ENCODE measurements around the gene GSK3A.
A peak's percentile ranks its signal among the peaks of the same experiment; 100 is the strongest.

The GSK3A gene

DNA sequence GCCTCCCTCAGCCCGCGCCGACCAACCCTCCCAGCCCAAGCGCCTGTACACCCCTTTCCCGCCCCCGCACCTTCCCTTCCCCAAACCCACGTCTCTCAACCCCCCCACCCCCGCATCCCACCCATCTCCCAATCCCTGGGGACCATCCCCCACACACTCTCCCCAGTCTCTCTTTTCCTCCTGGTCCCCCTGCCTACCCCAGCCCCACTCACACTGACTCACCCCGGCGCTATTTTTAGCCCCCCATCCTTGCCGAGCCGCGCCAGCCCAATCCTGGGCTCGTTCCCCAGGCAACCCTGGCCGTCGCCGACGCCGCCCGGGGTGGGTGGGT is 38.4 kb upstream of the GSK3A start:
- peak; percentile 87 for DNase-seq

DNA sequence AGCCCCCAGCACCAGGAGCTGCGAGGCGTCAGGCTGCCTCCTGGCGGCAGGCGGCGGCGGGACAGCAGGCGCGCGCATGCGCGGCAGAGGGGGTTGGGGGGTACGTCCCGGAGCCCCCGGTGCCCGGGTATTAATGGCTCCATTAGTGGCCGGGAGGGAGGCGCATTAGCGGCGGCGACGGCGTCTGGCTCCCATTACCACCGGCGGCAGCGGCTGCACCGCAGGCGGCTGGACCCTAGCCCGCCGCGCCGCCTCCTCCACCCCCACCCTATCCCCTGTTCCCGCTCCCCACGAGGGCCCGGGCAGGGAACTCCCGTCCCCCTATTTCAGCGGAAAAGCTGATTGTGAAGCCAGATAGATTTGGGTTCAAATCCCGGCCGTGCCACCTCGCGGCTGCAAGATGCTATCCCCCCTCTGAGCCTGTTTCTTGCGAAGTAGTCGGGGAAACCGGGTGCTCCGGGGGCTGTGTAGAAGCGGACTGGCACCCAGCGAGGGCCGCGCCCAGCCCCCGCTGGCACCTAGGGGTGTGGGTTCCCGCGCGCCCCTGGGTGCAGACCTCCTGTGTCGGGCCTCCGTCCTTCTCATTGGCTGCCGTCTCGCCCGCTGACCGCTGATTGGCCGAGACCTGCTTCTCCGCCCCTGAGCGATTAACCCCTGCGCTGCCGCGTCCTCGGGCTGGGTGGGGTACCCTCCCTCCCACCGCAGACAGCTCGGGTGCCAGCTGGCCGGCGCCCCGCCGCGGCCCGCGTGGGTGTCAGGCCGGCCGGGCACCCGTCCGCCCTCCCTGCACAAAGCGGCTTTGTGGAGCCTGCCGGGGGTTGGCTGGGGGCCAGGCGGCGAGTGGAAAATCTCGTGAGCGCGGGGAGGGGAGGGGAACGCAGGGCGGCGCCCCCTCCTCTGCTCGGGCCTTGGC is 37.8 kb upstream of the GSK3A start:
- DNase-seq, result peak; percentile 98

DNA sequence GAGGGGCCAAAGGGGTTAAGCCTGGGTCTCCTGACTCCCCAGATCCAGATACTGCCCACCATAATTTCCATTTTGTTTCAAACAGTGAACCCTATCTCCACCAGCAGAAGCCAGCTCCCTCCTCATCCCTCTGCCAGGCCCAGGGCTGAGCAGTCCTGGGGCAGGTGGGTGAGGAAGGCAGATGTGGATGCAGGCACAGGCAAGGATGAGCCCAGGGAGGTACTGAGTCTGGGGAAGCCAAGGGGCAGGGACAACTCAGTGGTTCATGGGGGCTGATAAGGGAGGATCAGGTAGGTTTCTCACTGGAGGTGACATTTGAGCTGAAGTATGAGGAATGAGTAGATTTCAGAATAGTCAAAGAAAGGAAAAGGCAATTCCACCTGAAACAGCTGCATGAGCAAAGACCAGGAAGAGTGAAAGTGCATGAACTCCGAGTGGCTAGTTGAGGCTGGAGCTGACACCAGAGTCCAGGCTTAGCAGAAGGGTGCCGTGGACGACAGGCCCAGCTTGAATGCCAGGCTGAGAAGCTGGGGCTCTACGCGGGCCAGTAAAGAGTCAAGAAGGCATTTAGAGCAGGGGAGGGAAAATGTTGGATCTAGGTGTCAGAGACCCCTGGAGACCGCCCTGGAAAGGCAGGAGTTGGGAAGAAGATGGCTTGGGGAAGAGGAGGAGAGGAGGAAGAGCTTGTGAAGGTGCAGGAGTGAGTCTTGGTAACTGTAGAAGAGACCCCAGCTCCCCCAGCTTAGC is 36.9 kb upstream of the GSK3A start:
- no peak for DNase-seq

DNA sequence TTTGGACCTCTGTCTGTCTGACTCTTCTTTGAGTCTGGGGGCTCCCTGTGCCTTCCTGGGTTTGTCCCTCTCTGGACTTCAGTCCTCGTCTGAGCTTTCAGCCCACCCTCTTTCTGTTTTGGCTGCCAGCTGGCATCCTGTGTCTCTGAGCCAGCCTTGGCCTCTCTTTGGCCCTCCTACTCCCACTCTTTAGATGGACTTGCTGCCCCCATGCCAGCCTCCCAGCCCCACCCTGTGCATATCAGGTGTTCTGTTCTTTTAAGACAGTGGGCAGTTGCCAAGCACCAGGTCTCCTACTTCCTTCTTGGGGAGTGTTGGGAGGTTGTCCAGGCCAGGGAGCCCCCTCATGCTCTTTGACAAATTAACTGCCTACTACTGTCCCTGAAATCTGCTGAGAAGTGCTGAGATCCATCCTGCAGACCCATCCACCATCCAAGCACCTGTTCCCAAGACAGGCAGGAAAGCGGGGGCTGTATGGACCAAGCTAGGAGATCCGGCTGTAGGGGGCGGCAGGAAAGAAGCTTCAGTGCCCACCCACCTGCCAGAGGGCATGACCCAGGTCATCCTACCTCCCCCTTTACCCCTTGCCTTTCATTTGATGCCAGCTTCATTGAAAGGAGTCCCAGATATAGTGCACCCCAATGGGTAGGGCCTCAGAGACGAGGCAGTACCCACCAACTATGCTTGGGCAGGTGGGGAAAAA is 36.2 kb upstream of the GSK3A start:
- no peak for DNase-seq

DNA sequence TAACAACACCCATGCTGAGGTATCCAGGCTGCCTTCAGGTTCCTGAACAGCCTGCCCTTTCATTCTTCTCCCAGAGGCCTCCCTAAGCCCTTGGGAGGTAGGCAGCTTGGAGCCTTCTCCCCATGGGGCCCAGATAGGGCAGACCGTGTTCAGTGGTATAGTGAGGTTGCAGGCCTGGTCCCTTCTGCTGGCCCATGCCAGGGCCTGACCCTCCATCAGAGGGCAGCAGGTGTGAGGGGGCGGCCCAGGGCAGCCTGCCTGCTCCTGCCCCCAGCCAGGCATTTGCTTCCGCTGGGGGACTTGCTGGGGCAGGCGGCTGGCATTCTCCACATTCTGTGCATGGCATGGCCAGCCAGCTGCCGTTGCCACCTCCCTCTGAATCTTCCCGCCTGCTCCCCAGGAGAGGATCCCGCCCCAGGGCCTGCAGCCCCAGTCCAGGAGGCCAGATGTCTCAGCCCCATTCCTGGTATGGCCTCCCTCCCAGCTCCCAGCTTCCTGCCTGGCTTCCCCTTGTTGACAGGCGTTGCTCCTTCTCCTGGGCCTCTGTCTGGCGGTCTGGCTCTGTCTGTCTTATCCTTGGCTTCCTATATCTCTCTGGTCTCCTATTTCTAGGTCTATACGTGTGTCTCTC is 35.5 kb upstream of the GSK3A start:
- no peak for DNase-seq

DNA sequence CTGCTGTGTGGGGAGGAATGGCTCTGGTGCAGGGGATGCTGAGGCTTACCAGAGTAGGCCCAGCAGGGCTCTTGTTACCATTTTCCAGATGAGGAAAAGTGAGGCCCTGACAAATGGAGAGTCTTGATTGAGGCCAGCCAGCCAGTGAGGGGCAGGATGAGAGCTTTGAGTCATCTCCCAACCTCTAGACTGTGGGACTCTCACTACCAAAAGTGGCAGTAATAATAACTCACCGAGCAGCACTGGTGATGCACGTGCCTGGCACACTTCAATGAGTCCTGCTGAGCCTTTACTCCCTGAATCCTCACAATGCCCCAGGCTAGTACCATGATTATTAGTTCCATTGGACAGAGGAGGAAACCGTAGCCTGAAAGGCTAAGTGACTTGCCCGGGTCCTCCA is 34.4 kb upstream of the GSK3A start:
- no peak for DNase-seq

DNA sequence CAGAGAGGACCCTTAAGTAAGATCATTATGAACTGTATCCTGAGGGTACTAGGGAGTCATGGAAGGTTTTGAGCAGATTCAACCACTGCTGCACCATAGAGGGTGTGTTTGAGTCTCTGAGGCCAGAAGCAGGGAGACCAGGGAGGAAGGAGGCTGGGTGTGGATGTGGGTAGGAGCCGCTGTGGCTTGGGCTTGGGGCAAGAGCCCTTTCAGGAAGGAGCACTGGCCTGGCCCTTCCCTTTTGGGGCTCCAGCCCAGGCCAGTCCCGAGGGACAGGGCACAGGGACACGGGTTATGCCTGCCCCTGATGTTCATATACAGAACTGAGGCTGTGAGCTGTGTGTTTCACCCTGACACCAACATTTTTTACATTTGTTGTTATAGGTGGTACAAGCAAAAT is 33.9 kb upstream of the GSK3A start:
- no peak for DNase-seq

DNA sequence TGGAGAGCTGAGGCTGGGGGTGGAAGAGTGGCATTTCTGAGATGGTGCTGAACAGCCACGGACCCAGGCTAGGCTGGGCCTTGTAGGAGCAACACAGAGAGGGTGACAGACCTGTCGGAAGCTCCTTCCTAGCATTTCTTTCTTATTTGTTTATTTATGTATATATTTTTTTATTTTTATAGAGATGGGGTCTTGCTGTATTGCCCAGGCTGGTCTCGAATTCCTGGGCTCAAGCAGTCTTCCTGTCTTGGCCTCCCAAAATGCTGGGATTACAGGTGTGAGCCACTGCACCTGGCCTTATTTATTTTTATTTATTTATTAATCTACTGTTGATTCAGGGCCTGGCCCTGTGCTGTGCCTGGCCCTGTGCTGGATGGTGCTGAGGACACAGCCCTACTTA is 33.1 kb upstream of the GSK3A start:
- no peak for DNase-seq

DNA sequence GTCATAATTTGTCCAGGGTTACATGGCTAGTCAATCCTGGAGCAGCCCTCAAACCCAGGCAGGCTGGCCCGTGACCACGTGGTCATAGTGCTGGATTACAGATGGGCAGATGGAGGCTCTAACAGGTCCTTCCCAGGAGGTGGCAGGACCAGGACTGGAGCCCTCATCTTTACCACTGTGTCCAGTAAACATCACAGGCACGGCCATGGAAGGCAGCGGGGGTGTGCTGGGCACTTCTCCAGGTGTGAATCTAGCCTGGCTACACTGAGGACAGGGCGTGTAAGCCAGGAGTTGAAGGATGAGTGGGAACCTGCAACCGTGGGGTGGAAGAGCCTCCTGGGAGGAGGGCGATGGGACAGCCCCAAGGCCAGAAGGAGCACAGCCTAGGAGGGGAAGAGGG is 32.7 kb upstream of the GSK3A start:
- peak; percentile 54 for DNase-seq

DNA sequence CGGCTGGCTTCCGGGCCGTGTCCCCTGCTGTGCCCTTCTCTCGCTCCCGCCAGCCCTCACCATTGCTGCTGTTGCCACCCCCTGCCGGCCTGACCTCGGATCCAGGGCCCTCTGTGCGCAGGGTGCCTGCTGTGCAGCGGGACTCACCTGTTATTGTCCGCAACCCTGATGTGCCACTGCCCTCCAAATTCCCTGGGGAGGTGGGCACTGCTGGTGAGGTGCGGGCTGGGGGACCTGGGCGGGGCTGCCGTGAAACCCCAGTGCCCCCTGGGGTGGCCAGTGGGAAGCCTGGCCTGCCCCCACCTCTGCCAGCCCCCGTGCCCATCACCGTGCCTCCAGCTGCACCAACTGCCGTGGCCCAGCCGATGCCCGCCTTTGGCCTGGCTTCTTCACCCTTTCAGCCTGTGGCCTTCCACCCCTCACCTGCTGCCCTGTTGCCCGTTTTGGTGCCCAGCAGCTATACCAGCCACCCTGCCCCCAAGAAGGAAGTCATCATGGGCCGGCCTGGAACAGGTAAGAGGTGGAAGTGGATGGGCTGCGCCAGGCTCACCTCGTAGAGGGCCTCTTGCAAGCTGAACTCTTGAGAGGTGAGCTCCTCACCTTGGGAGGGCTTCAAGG is 31.8 kb upstream of the GSK3A start:
- DNase-seq, result no peak

DNA sequence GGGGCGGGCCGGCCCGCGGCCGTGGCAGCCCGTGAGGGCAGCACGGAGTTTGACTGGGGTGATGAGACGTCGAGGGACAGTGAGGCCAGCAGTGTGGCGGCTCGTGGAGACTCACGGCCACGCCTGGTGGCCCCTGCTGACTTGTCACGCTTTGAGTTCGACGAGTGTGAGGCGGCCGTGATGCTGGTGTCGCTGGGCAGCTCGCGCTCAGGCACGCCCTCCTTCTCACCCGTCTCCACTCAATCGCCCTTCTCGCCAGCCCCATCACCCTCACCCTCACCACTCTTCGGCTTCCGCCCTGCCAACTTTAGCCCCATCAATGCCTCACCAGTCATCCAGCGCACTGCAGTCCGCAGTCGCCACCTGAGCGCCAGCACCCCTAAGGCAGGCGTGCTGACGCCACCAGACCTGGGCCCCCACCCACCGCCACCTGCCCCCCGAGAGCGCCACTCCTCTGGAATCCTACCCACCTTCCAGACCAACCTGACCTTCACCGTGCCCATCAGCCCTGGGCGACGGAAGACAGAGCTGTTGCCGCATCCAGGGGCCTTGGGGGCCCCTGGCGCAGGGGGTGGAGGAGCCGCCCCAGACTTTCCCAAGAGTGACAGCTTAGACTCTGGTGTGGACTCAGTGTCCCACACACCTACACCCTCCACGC is 31.1 kb upstream of the GSK3A start:
- DNase-seq, result no peak

DNA sequence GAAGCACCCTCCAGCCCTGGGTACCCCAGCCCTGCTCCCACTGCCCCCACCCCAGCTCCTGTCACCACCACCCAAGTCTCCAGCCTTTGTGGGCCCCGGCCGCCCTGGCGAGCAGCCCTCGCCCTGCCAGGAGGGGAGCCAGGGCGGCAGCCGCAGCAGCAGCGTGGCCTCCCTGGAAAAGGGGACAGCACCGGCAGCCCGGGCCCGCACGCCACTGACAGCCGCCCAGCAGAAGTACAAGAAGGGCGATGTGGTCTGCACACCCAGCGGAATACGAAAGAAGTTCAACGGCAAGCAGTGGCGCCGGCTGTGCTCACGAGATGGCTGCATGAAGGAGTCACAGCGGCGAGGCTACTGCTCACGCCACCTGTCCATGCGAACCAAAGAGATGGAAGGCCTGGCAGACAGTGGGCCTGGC is 30.6 kb upstream of the GSK3A start:
- no peak for DNase-seq

DNA sequence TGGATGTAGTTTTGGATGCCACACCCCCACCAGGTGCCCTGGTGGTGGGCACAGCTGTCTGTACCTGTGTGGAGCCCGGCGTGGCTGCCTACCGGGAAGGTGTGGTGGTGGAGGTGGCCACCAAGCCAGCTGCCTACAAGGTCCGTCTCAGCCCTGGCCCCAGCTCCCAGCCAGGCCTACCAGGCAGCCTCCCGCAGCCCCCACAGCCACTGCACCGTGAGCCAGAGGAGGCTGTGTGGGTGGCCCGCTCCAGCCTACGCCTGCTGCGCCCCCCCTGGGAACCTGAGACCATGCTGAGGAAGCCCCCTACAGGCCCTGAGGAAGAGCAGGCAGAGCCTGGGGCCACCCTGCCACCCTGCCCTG is 30.1 kb upstream of the GSK3A start:
- DNase-seq, result no peak

DNA sequence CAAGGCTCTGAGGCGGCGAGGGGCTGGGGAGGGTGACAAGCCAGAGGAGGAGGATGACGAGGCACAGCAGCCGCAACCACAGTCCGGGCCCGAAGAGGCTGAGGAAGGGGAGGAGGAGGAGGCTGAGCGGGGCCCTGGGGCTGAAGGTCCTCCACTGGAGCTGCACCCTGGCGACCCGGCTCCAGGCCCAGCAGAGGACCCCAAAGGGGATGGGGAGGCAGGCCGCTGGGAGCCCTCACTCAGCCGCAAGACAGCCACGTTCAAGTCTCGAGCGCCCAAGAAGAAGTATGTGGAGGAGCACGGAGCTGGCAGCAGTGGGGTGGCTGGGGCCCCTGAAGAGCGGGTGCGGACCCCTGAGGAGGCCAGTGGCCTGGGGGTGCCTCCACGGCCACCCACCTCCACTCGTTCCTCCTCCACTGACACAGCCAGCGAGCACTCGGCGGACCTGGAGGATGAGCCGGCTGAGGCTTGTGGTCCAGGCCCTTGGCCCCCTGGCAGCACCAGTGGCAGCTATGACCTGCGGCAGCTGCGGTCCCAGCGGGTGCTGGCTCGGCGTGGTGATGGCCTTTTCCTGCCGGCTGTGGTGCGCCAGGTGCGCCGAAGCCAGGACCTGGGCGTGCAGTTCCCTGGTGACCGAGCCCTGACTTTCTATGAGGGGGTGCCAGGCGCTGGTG is 29.6 kb upstream of the GSK3A start:
- no peak for DNase-seq

DNA sequence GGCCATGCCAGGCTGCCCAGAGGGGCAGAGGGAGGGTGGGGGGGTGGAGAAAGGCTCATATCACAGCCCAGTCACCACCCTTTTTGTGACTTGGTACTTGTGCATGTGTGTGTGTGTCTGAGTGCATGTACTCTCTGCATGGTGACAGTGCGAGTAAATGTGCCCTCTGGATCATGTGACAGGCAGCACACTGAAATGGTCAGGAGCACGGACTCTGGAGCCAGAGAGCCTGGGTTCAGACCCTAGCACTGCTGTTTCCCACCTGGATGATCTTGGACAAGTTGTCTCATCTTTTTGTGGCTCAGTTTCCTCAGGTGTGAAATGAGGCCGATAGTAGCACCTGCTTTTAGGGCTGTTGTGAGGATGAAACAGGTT is 28.6 kb upstream of the GSK3A start:
- no peak for DNase-seq

DNA sequence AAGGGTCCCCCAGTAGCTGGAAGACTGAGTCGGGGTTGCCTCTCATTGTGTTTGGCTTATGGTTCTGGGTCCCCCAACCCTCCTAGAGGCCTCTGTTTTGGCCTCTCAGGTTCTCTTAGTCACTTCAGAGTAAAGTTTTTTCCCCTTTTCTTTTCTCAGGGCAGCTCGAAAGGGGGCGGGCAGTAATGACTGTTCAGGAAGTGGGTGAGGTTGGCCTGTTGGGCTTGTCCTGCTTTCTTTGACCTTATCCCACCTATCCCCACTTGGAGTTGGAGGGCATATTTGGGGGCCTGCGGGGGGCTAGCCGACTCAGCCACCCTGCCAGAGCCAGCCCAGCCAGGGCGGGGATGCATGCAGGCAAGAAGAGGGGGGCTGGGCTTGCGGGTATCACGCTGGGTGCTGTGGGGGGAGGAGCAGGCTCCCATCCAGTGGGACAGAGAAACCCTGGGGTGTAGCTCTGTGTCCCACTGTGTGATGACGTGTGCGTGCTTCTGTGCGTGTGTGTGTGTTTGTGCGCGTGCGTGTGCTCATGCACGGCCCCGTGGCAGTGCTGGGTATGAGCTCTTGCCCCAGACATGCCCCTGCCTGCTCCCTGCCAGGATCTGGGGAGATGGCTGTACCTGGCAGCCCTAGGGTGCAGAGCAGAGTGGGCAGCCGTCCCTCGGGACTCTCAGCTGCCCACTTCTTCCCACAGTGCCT is 28.1 kb upstream of the GSK3A start:
- no peak for DNase-seq

DNA sequence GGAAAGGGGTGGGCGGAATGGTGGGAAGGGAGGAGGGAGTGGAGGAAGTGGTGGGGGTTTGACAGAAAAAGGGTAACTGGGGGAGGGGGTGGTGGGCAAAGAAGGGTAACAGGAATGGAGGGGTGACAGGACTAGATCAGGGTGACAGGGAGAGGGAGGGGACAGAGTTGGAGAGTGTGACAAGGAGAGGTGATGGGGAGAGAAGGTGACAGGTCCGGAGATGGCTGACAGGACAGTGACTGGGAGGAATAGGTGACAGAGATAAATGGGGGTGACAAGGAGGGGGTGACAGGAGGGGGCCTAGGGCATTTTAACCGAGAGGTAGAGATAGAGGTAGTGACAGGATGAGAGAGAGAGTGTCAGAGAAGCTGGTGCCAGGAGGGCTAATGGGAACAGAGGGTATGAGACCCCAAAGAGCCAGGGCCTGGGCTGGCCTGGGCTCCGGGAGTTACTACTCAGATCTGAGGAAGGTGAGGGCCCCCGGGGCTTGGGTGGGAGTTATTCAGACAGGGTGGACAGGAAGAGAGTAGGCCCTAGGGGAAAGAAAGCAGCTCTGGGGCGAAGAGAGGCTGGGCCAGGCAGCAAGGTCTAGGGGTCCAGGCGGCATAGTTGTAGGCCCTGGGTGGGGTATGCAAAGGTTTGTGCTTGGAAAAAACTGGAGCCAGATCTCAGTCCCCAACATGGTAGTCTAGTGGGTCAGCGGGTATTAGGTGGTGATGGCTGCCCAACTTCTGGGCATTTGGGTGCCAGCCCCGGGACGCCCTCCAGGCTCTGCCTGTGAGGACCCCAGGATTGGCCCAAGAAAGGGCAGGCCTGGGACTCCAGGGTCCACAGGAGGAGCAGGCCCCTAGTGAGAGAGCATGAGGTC is 27.3 kb upstream of the GSK3A start:
- no peak for DNase-seq

DNA sequence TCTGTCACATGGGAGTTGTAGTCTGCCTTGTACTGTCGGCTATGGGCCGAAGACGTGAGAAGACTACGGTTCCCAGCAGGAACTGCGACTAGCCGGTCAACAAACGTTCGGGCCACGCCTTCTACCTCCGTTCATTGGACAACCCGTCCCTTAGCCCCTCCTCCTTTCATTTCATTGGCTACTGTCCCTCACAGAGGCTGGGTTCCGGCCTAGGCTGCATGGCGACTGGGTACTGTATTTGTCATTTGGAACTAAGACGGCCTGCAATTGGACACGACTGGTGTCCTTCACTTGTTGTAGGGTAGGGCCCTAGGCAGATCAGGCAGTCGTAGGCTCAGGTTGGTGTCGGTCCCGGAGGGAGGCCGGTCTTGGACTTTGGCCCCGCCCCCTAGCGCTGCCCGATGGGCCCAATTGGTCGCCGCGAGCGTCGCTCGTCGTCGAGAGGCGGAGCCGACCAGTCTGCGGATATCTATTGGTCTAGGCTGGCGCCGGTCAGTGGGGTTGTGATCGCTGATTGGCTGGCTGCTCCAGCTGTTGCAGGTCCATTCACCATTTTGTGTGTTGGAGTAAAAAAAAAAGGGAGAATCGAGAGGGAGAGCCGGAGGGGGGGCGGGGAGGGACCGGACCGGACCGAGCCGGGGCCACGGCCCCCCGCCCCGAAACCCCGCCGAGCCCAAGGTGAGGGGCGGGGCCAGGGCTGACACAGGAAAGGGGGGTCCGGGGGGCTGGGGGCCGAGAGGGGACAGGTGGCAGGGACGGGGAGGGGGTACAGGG is 26.5 kb upstream of the GSK3A start, which contains the start of gene CIC:
Gene CIC, plus strand, starts transcription at position 549 of the 774 bp plus-strand sequence. CDS start 2,532 bp downstream, outside the sequence.
- peak; percentile 100 for DNase-seq

DNA sequence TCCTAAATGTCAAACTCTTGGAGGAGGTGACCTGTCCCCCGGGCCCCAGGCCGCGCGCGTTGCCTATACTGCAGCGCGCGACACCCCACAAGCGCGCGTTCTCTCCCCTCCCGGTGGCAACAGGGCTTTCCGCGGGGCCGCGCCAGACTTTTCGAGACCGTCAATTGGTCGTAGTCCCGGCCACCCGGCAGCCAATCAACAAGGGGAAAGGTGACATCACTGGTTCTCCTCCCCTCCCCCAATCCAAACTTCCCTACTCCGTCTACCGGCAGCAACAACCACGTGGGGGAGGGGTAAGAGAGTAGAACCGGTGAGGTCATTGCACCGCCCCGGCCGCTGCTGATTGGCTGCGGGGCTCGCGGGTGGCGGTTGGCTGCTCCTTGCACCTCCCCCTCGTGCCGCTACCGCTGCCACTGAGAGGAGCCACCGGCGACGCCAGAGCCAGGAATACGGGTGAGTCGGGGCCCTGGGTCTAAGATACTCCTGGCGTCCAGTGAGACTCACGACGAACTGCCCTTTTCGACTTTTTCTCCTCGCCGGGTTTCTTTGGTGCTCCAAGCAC is 25.8 kb upstream of the GSK3A start:
- peak; percentile 100 for DNase-seq
